Stimulated activated naive CD8-positive, alpha-beta T cell treated with anti-CD3 and anti-CD28 coated beads, Interleukin-15, amount 100 ng/mL, for 72 hours (primary cell): Measurements from ENCODE around the gene NUP62.
A peak's percentile ranks its signal among the peaks of the same experiment; 100 is the strongest.
"Not testable (repeated sequence)": the region's sequence is repeated elsewhere in the genome, so short reads cannot be mapped to it uniquely, and the experiment has no call there.

ENCODE experiments used
- ATAC-seq: fragments of 150-1000 bp; cut with Tn5 transposase; 2 replicates; pipeline ENCODE4 v1.10.0; 2021; ENCODE audit warnings: mild to moderate bottlenecking, moderate library complexity
- DNase-seq, 2 donors: peaks; one replicate each; pipeline ENCODE4 v3.0.0; 2021 to 2022
- H3K27ac Mint-ChIP-seq, 2 donors: one replicate each; pipeline ENCODE4 v1.8.0; 2022; ENCODE audit warnings: mild to moderate bottlenecking in 2 of 2, mixed read lengths in 2 of 2, moderate library complexity in 2 of 2
- H3K27me3 Mint-ChIP-seq: one replicate; pipeline ENCODE4 v1.8.0; 2022; ENCODE audit warnings: mixed read lengths
- H3K4me1 Mint-ChIP-seq: one replicate; pipeline ENCODE4 v1.8.0; 2022; ENCODE audit warnings: mild to moderate bottlenecking, mixed read lengths
- H3K4me3 Mint-ChIP-seq, 2 donors: one replicate each; pipeline ENCODE4 v1.8.0; 2022; ENCODE audit warnings: mild to moderate bottlenecking in 2 of 2, mixed read lengths in 2 of 2, moderate library complexity in 1 of 2
- H3K9me3 Mint-ChIP-seq, 2 donors: one replicate each; pipeline ENCODE4 v1.8.0; 2022; ENCODE audit warnings: mixed read lengths in 2 of 2

The NUP62 gene

DNA sequence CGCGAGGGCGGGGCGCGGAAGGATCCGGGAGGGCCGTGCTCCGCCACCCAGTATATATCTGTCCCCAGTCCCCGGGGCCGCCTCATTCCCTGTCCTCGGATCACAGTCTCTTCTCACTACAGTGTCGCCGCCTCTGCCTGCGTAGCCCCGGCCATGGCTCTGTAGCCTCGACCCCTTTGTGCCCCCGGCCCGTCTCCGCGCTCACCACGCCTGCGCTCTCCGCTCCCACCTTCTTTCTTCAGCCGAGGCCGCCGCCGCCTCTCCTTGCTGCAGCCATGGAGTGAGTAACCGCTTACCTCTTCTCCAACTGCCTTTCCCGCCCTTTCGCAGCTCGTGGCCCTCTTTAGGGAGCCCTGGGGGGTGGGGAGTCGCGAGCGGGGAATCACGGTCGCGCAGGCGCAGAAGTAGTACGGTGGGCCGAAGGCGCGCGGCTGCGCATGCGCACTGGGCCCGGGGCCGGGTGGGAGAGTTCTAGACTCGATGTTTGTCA is at the start of gene NUP62, which contains the start of gene ATF5:
NUP62 (minus strand) TSS at position 384 of the 490 bp plus-strand sequence. CDS start 19,697 bp downstream, outside the sequence.
ATF5 (plus strand) TSS at position 85 of the 490 bp plus-strand sequence. CDS start 1,646 bp downstream, outside the sequence.
- peak within 1 kb of the TSS; percentile 94 to 99 for H3K4me3 Mint-ChIP-seq
- peak within 1 kb of the TSS; percentile 97 to 98 for H3K27ac Mint-ChIP-seq
- ATAC-seq (peak; percentile 63), DNase-seq (peak; percentile 90 to 91)
- no peaks in the 10 kb centered on the region for H3K27me3 Mint-ChIP-seq
- peaks cover 83% of the 10 kb centered on the region for H3K4me1 Mint-ChIP-seq
- peaks cover 14 to 17% of the 10 kb centered on the region in 2 donors for H3K9me3 Mint-ChIP-seq

DNA sequence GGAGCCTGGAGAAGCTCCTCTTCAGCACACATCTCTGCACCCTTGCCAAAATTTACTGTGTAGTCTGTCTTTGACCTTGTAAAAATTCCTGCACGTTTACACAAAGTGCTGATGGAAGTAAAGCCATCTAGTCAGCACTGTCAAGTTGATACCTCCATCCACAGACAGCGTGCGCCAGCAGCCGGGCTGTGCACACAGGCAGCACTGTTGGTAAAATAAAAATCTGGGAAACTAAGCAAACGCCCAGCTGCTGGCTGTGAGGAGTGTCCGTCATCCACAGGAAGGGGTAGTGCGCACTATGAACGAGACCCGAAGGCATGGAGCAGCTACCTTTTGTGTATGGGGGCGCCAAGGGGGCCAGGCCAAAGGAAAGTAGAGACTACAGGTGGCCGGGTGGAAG is 49.0 kb upstream of the NUP62 start:
- ATAC-seq, result no peak
- DNase-seq, result no peak
- Mint-ChIP-seq H3K4me3 (no peak overlapping the region), H3K9me3 (no peaks in the 10 kb centered on the region), H3K27me3 (no peaks in the 10 kb centered on the region), H3K4me1 (no peaks in the 10 kb centered on the region), H3K27ac (no peak overlapping the region)

- no peak for DNase-seq
- H3K27ac Mint-ChIP-seq, result no peak overlapping the region
- H3K27me3 Mint-ChIP-seq, result no peaks in the 10 kb centered on the region
- no peak overlapping the region for H3K4me3 Mint-ChIP-seq
- ATAC-seq, result no peak
- no peaks in the 10 kb centered on the region for H3K4me1 Mint-ChIP-seq
- no peaks in the 10 kb centered on the region for H3K9me3 Mint-ChIP-seq
Observed at GRCh38 chr19:49977881-49978280, 48.6 kb upstream of the NUP62 start.

- no peaks in the 10 kb centered on the region for H3K4me1 Mint-ChIP-seq
- no peaks in the 10 kb centered on the region for H3K27me3 Mint-ChIP-seq
- DNase-seq (no peak), ATAC-seq (no peak)
- H3K4me3 Mint-ChIP-seq, result no peak overlapping the region
- H3K27ac Mint-ChIP-seq, result peak overlapping the region in 1 of 2 donors; percentile 82
- no peaks in the 10 kb centered on the region for H3K9me3 Mint-ChIP-seq
Observed at GRCh38 chr19:49977076-49977475, 47.8 kb upstream of the NUP62 start.

DNA sequence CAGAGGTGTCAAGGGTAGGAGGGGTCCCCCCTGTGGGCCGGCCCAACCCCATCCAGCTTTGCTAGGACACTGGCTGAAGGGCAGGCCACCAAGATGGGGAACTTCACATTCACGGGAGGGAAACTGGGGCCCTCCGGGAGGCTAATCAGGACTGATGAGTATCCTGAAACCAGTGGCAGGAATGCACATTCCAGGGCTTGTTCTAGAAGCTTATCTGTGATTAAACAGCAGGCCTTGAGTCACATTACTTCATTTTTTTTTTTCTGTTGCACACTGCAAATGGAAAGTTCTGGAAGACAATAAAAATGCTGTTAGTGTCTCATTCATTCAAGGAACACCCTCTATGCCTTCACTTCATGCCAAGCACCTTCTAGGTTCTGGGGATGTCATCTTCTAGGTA is 47.2 kb upstream of the NUP62 start:
- ATAC-seq (no peak), DNase-seq (no peak)
- no peak overlapping the region for H3K4me3 Mint-ChIP-seq
- no peaks in the 10 kb centered on the region for H3K4me1 Mint-ChIP-seq
- H3K9me3 Mint-ChIP-seq, result no peaks in the 10 kb centered on the region
- no peaks in the 10 kb centered on the region for H3K27me3 Mint-ChIP-seq
- H3K27ac Mint-ChIP-seq, result no peak overlapping the region

GRCh38 chr19:49975051-49975450 is 45.7 kb upstream of the NUP62 start:
- H3K27me3 Mint-ChIP-seq, result no peaks in the 10 kb centered on the region
- DNase-seq (no peak), ATAC-seq (no peak)
- no peak overlapping the region for H3K27ac Mint-ChIP-seq
- H3K4me1 Mint-ChIP-seq, result no peaks in the 10 kb centered on the region
- H3K4me3 Mint-ChIP-seq, result no peak overlapping the region
- no peaks in the 10 kb centered on the region for H3K9me3 Mint-ChIP-seq

- Mint-ChIP-seq H3K4me3 (no peak overlapping the region), H3K27me3 (peaks cover 4% of the 10 kb centered on the region), H3K27ac (no peak overlapping the region), H3K9me3 (no peaks in the 10 kb centered on the region), H3K4me1 (no peaks in the 10 kb centered on the region)
- no peak for ATAC-seq
- DNase-seq, result no peak
Observed at GRCh38 chr19:49973987-49974386, 44.7 kb upstream of the NUP62 start.

- Mint-ChIP-seq H3K4me1 (no peaks in the 10 kb centered on the region), H3K4me3 (no peak overlapping the region), H3K9me3 (no peaks in the 10 kb centered on the region), H3K27me3 (peaks cover 10% of the 10 kb centered on the region), H3K27ac (no peak overlapping the region)
- peak; percentile 33 for ATAC-seq
- DNase-seq, result no peak
Observed at GRCh38 chr19:49972841-49973240, 43.5 kb upstream of the NUP62 start.

DNA sequence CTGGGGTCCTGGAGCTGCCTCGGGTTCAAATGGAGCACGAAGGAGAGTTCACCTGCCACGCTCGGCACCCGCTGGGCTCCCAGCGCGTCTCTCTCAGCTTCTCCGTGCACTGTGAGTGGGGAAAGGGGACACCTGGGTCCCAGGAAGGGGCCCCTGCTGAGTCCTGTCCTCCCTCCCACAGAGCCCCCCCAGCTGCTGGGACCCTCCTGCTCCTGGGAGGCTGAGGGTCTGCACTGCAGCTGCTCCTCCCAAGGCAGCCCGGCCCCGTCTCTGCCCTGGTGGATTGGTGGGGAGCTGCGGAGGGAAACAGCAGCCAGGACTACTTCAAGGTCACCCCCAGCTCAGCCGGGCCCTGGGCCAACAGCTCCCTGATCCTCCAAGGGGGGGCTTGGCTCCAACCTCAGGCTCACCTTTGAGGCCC is 42.7 kb upstream of the NUP62 start:
- Mint-ChIP-seq H3K4me3 (no peak overlapping the region), H3K27me3 (peaks cover 11% of the 10 kb centered on the region), H3K27ac (no peak overlapping the region), H3K9me3 (no peaks in the 10 kb centered on the region), H3K4me1 (no peaks in the 10 kb centered on the region)
- ATAC-seq, result no peak
- no peak for DNase-seq

DNA sequence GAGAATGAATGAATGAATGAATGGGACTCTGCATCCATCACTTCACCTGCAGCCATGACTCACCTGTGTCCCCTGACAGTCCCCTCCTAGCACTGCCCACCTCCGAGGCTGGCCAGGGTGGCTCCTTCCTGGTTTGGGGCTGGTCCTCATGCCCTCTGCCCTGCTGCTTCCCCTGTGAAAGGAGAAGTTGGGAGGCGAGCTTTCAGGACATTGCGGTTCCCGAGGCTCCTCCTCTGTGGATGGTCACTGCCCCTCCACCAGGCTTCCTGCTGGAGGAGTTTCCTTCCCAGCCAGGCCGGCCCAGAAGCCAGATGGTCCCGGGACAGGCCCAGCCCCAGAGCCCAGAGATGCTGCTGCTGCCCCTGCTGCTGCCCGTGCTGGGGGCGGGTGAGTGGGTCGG is 40.1 kb upstream of the NUP62 start:
- not testable (repeated sequence) for DNase-seq, ATAC-seq, H3K27ac Mint-ChIP-seq, H3K4me3 Mint-ChIP-seq, H3K9me3 Mint-ChIP-seq, H3K4me1 Mint-ChIP-seq
- H3K27me3 Mint-ChIP-seq, result peaks cover 26% of the 10 kb centered on the region

DNA sequence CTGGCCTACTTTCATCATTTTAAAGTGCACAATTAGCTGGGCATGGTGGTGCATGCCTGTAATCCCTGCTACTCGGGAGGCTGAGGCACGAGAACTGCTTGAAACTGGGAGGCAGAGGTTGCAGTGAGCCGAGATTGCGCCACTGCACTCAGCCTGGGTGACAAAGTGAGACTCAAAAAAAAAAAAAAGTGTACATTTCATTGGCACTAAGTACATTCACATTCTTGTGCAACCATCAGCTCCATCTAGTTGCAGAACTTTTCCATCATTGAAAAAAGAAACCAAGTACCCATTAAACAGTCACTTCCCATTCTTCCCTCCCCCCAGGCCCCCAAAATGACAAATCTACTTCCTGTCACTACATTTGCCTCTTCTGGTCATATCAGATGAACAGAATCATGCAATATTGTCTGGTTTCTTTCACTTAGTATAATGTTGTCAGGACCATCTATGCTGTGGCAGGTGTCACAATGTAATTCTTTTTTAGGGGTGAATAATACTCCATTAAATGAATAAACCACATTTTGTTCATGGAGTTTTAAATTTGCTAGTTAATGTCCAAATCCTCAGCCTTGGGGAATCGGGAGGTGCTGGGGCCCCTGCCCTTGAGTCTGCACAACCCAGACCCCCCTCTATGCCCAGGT is 39.1 kb upstream of the NUP62 start:
- no peak for ATAC-seq
- Mint-ChIP-seq H3K4me3 (no peak overlapping the region), H3K27me3 (peaks cover 26% of the 10 kb centered on the region)

DNA sequence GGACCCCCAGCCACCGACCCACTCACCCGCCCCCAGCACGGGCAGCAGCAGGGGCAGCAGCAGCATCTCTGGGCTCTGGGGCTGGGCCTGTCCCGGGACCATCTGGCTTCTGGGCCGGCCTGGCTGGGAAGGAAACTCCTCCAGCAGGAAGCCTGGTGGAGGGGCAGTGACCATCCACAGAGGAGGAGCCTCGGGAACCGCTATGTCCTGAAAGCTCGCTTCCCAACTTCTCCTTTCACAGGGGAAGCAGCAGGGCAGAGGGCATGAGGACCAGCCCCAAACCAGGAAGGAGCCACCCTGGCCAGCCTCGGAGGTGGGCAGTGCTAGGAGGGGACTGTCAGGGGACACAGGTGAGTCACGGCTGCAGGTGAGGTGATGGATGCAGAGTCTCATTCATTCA is 31.7 kb upstream of the NUP62 start, which contains the start of gene SIGLEC11:
SIGLEC11 (minus strand) TSS at position 193 of the 400 bp plus-strand sequence; CDS start at position 102, 91 bp downstream.
- H3K27me3 Mint-ChIP-seq, result peaks cover 14% of the 10 kb centered on the region
- ATAC-seq, H3K9me3 Mint-ChIP-seq, DNase-seq, H3K4me3 Mint-ChIP-seq, H3K4me1 Mint-ChIP-seq, H3K27ac Mint-ChIP-seq: not testable (repeated sequence)

More for the DNA sequence above, 39.1 kb upstream of the NUP62 start:
- DNase-seq, result no peak
- no peak overlapping the region for H3K27ac Mint-ChIP-seq
- no peaks in the 10 kb centered on the region for H3K4me1 Mint-ChIP-seq
- no peaks in the 10 kb centered on the region for H3K9me3 Mint-ChIP-seq

GRCh38 chr19:49959892-49960291 is 30.6 kb upstream of the NUP62 start:
- not testable (repeated sequence) for DNase-seq, H3K27ac Mint-ChIP-seq, H3K4me1 Mint-ChIP-seq, H3K9me3 Mint-ChIP-seq, H3K4me3 Mint-ChIP-seq
- peaks cover 16% of the 10 kb centered on the region for H3K27me3 Mint-ChIP-seq
- ATAC-seq, result peak; percentile 23

- not testable (repeated sequence) for H3K27ac Mint-ChIP-seq, H3K9me3 Mint-ChIP-seq, ATAC-seq, H3K4me3 Mint-ChIP-seq, DNase-seq, H3K4me1 Mint-ChIP-seq
- peaks cover 29% of the 10 kb centered on the region for H3K27me3 Mint-ChIP-seq
Observed at GRCh38 chr19:49958596-49958995, 29.3 kb upstream of the NUP62 start.

DNA sequence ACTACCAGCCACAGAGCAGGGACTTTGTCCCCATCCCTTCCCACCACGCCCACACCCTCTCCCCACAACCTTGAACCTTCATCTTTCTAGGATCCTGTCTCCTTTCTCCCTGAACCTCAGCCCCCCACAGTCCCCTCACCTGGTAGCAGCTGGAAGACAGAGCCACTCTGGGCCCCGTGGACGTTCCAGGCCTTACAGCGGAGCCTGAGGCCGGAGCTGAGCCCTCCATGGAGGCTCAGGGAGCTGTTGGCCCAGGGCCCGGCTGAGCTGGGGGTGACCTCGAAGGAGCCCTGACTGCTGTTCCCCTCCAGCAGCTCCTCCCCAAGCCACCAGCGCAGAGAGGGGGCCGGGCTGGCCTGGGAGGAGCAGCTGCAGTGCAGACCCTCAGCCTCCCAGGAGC is 28.8 kb upstream of the NUP62 start:
- not testable (repeated sequence) for H3K4me3 Mint-ChIP-seq, ATAC-seq, DNase-seq, H3K9me3 Mint-ChIP-seq, H3K27ac Mint-ChIP-seq
- H3K27me3 Mint-ChIP-seq, result peaks cover 33% of the 10 kb centered on the region
- H3K4me1 Mint-ChIP-seq, result peaks cover 12% of the 10 kb centered on the region

DNA sequence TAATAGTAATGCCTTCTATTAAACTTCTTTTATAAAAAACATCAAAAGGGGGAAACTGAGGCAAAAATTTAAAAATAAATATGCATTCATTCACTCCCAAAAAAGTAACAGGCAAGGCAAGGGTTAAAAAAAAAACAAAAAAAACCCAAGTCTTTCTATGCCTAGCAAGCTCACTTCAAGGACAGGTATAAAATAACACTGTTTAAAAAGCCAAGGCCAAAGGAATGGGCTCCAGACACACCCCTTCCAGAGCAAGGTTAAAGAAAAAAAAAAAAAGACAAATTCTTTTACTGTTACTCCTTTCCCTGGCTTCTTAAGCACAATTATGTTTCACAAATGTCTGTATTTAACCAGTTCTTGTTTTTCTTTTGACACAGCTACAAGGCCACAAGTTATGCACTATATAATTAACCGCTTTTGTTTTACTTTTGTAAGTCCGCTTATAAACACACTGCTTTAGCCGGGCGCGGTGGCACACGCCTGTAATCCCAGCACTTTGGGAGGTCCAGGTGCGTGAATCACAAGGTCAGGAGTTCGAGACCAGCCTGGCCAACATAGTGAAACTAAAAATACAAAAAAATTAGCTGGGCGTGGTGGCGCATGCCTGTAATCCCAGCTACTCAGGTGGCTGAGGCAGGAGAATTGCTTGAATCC is 28.1 kb upstream of the NUP62 start:
- H3K4me1 Mint-ChIP-seq, result peaks cover 17% of the 10 kb centered on the region
- no peak overlapping the region for H3K27ac Mint-ChIP-seq
- H3K4me3 Mint-ChIP-seq, result no peak overlapping the region
- no peaks in the 10 kb centered on the region for H3K9me3 Mint-ChIP-seq
- no peak for ATAC-seq
- no peak for DNase-seq
- H3K27me3 Mint-ChIP-seq, result peaks cover 40% of the 10 kb centered on the region
